Measurements from ENCODE around the gene SORCS3. TPM values are rescaled to one million over a fixed set of nuclear protein-coding genes. Genes with fewer than 3 reads are reported as not detected.

SORCS3 gene
- total RNA-seq, 1 donor from 2014 or later = not detected

DNA sequence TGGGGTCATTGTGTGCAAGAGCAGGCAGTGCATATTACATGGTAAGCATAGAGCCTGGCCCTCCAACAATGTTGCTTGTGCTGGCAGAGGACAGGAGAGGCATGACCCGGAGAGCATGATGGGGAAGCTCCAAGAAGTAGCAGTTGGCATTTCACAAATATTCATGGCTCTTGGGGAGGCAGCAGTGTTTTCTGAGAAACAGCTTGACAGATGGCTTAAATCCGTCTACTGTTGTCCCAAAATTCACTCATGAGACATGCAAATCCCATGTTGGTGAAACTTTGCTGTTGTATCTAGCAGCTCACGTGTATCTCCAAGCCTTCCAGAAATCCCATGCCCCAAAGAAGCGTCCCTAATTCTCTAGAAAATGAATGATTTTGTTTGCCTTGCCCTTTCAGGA, 487.0 kb downstream of the SORCS3 start:
- Histone ChIP-seq H3K9me3 (no peaks in the 10 kb centered on the region), H3K36me3 (no peaks in the 10 kb centered on the region), H3K27ac (no peak overlapping the region), H3K4me3 (no peak overlapping the region), H3K4me1 (no peaks in the 10 kb centered on the region), H3K27me3 (ENCODE audit: low read depth) (no peaks in the 10 kb centered on the region)
- intact Hi-C loops (cut with DNase I) = no loop called here
- ATAC-seq (no peak), DNase-seq (no peak)
- TF ChIP-seq, protein P1, sequence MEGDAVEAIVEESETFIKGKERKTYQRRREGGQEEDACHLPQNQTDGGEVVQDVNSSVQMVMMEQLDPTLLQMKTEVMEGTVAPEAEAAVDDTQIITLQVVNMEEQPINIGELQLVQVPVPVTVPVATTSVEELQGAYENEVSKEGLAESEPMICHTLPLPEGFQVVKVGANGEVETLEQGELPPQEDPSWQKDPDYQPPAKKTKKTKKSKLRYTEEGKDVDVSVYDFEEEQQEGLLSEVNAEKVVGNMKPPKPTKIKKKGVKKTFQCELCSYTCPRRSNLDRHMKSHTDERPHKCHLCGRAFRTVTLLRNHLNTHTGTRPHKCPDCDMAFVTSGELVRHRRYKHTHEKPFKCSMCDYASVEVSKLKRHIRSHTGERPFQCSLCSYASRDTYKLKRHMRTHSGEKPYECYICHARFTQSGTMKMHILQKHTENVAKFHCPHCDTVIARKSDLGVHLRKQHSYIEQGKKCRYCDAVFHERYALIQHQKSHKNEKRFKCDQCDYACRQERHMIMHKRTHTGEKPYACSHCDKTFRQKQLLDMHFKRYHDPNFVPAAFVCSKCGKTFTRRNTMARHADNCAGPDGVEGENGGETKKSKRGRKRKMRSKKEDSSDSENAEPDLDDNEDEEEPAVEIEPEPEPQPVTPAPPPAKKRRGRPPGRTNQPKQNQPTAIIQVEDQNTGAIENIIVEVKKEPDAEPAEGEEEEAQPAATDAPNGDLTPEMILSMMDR (IDR thresholded peaks at IDR 0.05) = no peak

DNA sequence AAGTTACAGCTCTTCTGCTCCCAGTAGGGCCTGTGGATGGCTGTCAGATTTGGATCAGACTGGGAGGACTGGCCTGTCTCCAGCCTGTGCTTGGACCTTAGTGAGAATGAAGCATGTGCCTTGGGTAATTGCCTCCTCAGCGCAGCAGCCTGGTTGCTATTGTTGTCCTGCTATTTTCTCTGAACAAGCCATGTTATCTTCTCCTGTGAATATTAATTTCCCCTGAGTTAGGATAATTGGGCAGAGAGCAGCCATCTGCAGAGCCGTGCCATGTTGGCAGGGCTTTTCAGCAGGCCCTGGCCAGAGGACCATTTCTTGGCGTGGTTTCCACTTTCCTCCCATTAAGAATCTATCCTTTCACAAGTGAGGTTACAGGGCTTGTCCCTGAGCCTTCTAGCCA, 497.3 kb downstream of the SORCS3 start:
- ATAC-seq (no peak), DNase-seq (no peak)
- intact Hi-C loops (cut with DNase I) = no loop called here
- TF ChIP-seq, protein P1 (IDR thresholded peaks at IDR 0.05) = no peak
- H3K4me1 ChIP-seq = no peaks in the 10 kb centered on the region
- H3K36me3 ChIP-seq = no peaks in the 10 kb centered on the region
- H3K27me3 ChIP-seq (ENCODE audit: low read depth) = no peaks in the 10 kb centered on the region
- H3K27ac ChIP-seq = no peak overlapping the region
- no peaks in the 10 kb centered on the region for H3K9me3 ChIP-seq
- no peak overlapping the region for H3K4me3 ChIP-seq

DNA sequence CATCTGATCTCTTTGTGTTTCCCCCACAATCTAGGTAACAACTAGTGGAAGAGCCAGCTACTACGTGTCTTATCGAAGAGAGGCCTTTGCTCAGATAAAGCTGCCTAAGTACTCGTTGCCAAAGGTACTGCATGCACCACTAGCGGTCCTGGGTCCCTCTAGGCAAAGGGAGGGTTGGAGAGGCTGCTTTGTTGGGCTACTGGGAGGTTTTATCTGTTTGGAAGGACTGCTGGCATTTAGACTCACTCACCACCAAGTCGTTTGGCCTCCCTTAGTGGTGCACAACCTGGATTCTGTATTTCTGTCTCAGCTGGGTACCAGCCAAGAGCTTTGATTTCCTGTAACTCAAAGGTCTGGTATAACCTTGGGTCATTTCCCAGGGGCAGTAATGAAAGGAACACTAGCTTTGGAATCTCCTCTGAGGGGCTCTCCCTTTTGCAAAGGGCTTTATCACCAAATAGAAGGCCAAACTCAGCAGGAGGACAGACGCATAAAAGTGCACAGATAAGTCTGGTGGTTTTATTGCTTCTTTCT, 498.3 kb downstream of the SORCS3 start:
- no peak for DNase-seq
- intact Hi-C loops (cut with DNase I) = no loop called here
- TF ChIP-seq, protein P1 (IDR thresholded peaks at IDR 0.05) = no peak

DNA sequence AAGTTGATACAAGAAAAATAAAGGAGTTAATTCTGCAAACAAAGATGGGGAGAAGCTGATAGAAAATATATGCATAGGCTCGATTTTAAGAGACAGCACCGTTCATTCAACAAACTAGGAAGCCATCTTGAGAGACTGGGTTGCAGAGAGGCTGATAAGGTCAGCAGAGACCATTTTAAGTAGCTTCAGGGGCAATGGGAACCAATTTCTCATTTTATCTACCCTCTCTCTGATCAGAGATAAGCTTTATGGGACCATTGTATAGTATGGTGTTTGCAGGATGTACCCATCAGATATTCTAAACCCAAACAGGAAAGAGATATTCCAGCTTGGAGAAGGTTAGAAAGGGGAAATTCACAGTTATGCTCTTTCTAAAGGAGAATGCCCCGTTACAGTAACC, 499.5 kb downstream of the SORCS3 start:
- ATAC-seq = no peak
- no peaks in the 10 kb centered on the region for H3K36me3 ChIP-seq
- TF ChIP-seq, protein P1 (IDR thresholded peaks at IDR 0.05) = no peak
- H3K27ac ChIP-seq = no peak overlapping the region
- intact Hi-C loops (cut with DNase I) = no loop called here
- H3K4me3 ChIP-seq = no peak overlapping the region
- H3K4me1 ChIP-seq = no peaks in the 10 kb centered on the region
- no peak for DNase-seq
- no peaks in the 10 kb centered on the region for H3K9me3 ChIP-seq
- H3K27me3 ChIP-seq (ENCODE audit: low read depth) = no peaks in the 10 kb centered on the region

More for the DNA sequence above, 498.3 kb downstream of the SORCS3 start:
- Histone ChIP-seq H3K4me3 (no peak overlapping the region), H3K9me3 (no peaks in the 10 kb centered on the region), H3K4me1 (no peaks in the 10 kb centered on the region), H3K27me3 (ENCODE audit: low read depth) (no peaks in the 10 kb centered on the region), H3K27ac (no peak overlapping the region), H3K36me3 (no peaks in the 10 kb centered on the region)
- ATAC-seq = no peak

DNA sequence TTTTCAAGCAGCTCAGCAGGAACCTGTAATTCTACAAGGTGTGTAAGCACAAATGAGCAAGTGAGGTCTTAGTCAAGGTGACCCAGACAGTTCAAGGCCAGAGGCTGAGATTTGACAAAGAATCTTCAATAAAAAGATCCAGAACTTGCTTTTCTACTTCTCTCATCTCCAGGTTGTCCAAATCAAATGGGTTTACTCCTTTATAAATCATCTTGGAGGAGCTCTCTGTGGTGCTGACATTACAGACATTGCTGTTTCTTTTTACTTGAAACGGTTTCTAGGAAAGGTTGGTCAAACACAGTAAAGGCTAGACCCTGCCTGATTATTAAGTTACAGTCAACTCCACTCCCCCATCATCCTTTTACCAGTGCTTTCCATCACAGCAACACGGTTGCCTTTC, 504.6 kb downstream of the SORCS3 start:
- intact Hi-C loops (cut with DNase I) = no loop called here
- TF ChIP-seq, protein P1 (IDR thresholded peaks at IDR 0.05) = no peak
- DNase-seq = no peak
- no peak for ATAC-seq
- Histone ChIP-seq H3K27me3 (ENCODE audit: low read depth) (no peaks in the 10 kb centered on the region), H3K36me3 (no peaks in the 10 kb centered on the region), H3K27ac (no peak overlapping the region), H3K9me3 (no peaks in the 10 kb centered on the region), H3K4me1 (no peaks in the 10 kb centered on the region), H3K4me3 (no peak overlapping the region)

DNA sequence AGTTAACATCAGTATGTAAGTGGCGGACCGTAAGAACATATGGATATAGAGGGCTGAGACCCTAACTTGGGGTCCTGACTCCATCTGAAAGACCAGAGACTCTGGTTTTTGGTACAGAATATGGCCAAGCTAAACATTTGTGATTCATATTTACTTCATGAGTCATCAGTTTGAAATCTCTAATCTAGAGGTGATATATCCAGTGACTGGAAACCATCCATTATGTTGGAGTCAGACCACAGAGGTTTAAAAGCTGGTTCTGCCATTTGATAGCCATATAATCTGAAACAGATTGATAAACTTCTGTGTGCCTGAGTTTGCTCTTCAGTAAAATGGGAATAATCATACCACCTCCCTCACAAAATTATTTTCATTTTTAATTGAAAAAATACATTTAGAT, 505.3 kb downstream of the SORCS3 start:
- TF ChIP-seq, protein P1 (IDR thresholded peaks at IDR 0.05) = no peak
- intact Hi-C loops (cut with DNase I) = no loop called here
- Histone ChIP-seq H3K4me3 (no peak overlapping the region), H3K36me3 (no peaks in the 10 kb centered on the region), H3K9me3 (no peaks in the 10 kb centered on the region), H3K27me3 (ENCODE audit: low read depth) (no peaks in the 10 kb centered on the region), H3K4me1 (no peaks in the 10 kb centered on the region), H3K27ac (no peak overlapping the region)
- DNase-seq (no peak), ATAC-seq (no peak)

All from lower lobe of right lung (tissue), 2 donors.